Measurements from ENCODE around the gene ELOA2.
"Not testable (repeated sequence)": the region's sequence is repeated elsewhere in the genome, so short reads cannot be mapped to it uniquely, and the experiment has no call there.

Gene ELOA2

DNA sequence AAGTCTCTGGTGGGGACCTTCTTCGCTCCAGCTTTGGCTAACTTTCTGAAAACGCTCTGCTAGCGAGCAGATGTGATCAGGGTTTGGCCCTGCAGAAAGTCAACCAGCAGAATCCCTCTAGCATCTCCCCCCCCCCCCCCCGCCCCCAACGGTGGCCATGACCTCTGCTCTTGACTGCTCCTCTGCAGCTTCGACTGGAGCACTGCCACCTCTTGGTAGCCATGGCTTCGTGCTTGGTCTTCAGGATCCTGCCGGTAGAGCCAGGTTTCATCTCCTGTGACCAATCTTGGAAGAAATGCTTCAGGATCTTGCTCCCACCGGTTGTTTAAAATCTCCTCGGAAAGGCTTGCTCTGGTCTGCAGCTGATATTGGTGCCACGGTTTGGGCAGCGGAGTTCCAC lies 4.5 kb downstream of the ELOA2 start:
- H3K4me3 Mint-ChIP-seq; H3K27ac Mint-ChIP-seq; DNase-seq; H3K4me1 Mint-ChIP-seq (ENCODE audit: low read depth); H3K36me3 Mint-ChIP-seq (ENCODE audit: low read depth); H3K9me3 Mint-ChIP-seq; H3K27me3 Mint-ChIP-seq: not testable (repeated sequence)

- H3K4me1 Mint-ChIP-seq (ENCODE audit: low read depth); DNase-seq; H3K4me3 Mint-ChIP-seq; H3K27ac Mint-ChIP-seq; H3K27me3 Mint-ChIP-seq; H3K9me3 Mint-ChIP-seq; H3K36me3 Mint-ChIP-seq (ENCODE audit: low read depth): not testable (repeated sequence)
Measured at GRCh38 chr18:47029684-47030353, 5.6 kb downstream of the ELOA2 start.

- not testable (repeated sequence) for DNase-seq; H3K27ac Mint-ChIP-seq; H3K4me1 Mint-ChIP-seq (ENCODE audit: low read depth); H3K36me3 Mint-ChIP-seq (ENCODE audit: low read depth); H3K4me3 Mint-ChIP-seq; H3K27me3 Mint-ChIP-seq; H3K9me3 Mint-ChIP-seq
Measured at GRCh38 chr18:47028738-47029137, 6.7 kb downstream of the ELOA2 start.

GRCh38 chr18:47025557-47026174 lies 9.8 kb downstream of the ELOA2 start:
- H3K9me3 Mint-ChIP-seq; H3K27me3 Mint-ChIP-seq; H3K4me3 Mint-ChIP-seq; H3K36me3 Mint-ChIP-seq (ENCODE audit: low read depth); H3K27ac Mint-ChIP-seq; H3K4me1 Mint-ChIP-seq (ENCODE audit: low read depth); DNase-seq: not testable (repeated sequence)

- H3K4me1 Mint-ChIP-seq (ENCODE audit: low read depth); H3K9me3 Mint-ChIP-seq; H3K36me3 Mint-ChIP-seq (ENCODE audit: low read depth); H3K27me3 Mint-ChIP-seq; DNase-seq; H3K4me3 Mint-ChIP-seq; H3K27ac Mint-ChIP-seq: not testable (repeated sequence)
Measured at GRCh38 chr18:47023769-47024465, 11.5 kb downstream of the ELOA2 start.

DNA sequence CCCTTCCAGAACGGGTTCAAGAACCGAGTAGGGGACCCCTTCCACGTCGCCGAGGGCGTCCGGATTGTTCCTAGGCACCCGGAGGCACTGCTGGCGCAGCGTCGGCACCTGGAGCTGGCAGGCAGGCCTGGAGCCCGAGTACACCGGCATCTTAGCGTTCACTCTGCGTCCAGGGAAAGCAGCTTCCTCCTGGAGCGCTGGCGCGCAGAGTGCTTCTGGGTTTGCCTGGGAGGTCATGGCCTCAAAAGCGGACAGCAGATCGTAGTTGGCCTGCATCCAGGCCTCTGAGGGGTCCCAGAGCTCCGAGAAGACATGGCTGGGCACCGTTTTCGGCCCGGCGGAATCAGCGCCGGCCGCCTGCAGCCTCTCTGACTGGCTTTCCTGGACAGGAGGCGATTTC lies 12.6 kb downstream of the ELOA2 start:
- H3K4me3 Mint-ChIP-seq; H3K9me3 Mint-ChIP-seq; DNase-seq; H3K27me3 Mint-ChIP-seq; H3K36me3 Mint-ChIP-seq (ENCODE audit: low read depth); H3K27ac Mint-ChIP-seq; H3K4me1 Mint-ChIP-seq (ENCODE audit: low read depth): not testable (repeated sequence)

GRCh38 chr18:47020757-47021156 lies 14.7 kb downstream of the ELOA2 start:
- H3K27me3 Mint-ChIP-seq; H3K4me3 Mint-ChIP-seq; H3K4me1 Mint-ChIP-seq (ENCODE audit: low read depth); H3K9me3 Mint-ChIP-seq; DNase-seq; H3K27ac Mint-ChIP-seq; H3K36me3 Mint-ChIP-seq (ENCODE audit: low read depth): not testable (repeated sequence)

DNA sequence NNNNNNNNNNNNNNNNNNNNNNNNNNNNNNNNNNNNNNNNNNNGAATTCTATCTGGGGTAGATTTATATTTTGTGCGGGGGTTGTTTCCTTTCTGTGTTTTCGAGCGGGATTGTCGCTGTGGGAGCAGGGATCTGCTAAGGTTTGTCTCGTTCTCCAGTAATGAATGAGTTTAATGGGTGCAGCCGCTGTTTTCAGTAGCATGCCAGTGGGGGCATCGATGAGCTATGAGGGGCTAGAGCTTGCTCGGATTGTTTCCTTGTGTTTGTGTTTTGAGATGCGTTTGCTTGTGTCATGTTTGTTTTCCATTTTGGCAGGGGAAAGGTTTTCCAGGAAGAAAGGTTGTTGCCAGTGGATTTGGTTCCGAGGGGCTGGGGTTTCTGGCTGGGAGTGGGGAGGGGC lies 15.6 kb downstream of the ELOA2 start:
- H3K4me1 Mint-ChIP-seq (ENCODE audit: low read depth); H3K36me3 Mint-ChIP-seq (ENCODE audit: low read depth); H3K9me3 Mint-ChIP-seq; H3K27ac Mint-ChIP-seq; H3K4me3 Mint-ChIP-seq; H3K27me3 Mint-ChIP-seq; DNase-seq: not testable (repeated sequence)
